Activated CD8-positive, alpha-beta memory T cell treated with anti-CD3 and anti-CD28 coated beads for 48 hours (primary cell): ENCODE data around the gene CAMKMT.

Source experiments
- DNase-seq, 3 experiments: peaks; one replicate each; pipeline ENCODE4 v3.0.0-alpha.2; 2020; ENCODE audit warnings: low read depth in 2 of 3, low spot score in 2 of 3

The CAMKMT gene

GRCh38 chr2:44767691-44768090, 405.9 kb downstream of the CAMKMT start:
- DNase-seq, result no peak

GRCh38 chr2:44768438-44769236, 406.9 kb downstream of the CAMKMT start:
- DNase-seq, result no peak

- DNase-seq, result no peak
Measured at GRCh38 chr2:44769349-44770011, 407.7 kb downstream of the CAMKMT start.

- DNase-seq, result no peak
Measured at GRCh38 chr2:44770221-44771195, 408.8 kb downstream of the CAMKMT start.

GRCh38 chr2:44771522-44771921, 409.8 kb downstream of the CAMKMT start:
- no peak for DNase-seq

- DNase-seq, result no peak
Measured at GRCh38 chr2:44772131-44772530, 410.4 kb downstream of the CAMKMT start.

- no peak for DNase-seq
Measured at GRCh38 chr2:44772669-44773378, 411.1 kb downstream of the CAMKMT start.

- no peak for DNase-seq
Measured at GRCh38 chr2:44774826-44775492, 413.2 kb downstream of the CAMKMT start.

- no peak for DNase-seq
Measured at GRCh38 chr2:44777036-44777435, 415.3 kb downstream of the CAMKMT start.

GRCh38 chr2:44777537-44777936, 415.8 kb downstream of the CAMKMT start:
- no peak for DNase-seq

GRCh38 chr2:44778221-44778654, 416.5 kb downstream of the CAMKMT start:
- DNase-seq, result no peak

- DNase-seq, result no peak
Measured at GRCh38 chr2:44778671-44779476, 417.1 kb downstream of the CAMKMT start.

- no peak for DNase-seq
Measured at GRCh38 chr2:44779793-44780192, 418.0 kb downstream of the CAMKMT start.

- DNase-seq, result no peak
Measured at GRCh38 chr2:44780406-44780805, 418.7 kb downstream of the CAMKMT start.

GRCh38 chr2:44785433-44785832, 423.7 kb downstream of the CAMKMT start:
- DNase-seq, result no peak

GRCh38 chr2:44786045-44786816, 424.5 kb downstream of the CAMKMT start:
- no peak for DNase-seq

GRCh38 chr2:44786817-44787214, 425.1 kb downstream of the CAMKMT start:
- DNase-seq, result no peak

- DNase-seq, result no peak
Measured at GRCh38 chr2:44787663-44788062, 425.9 kb downstream of the CAMKMT start.

GRCh38 chr2:44789446-44789845, 427.7 kb downstream of the CAMKMT start:
- no peak for DNase-seq
